Liver (tissue), 9 donors: ENCODE measurements around the gene PRR20E. TPM values are rescaled to one million over a fixed set of nuclear protein-coding genes. Genes with fewer than 3 reads are reported as not detected.
"Not testable (repeated sequence)": the region's sequence is repeated elsewhere in the genome, so short reads cannot be mapped to it uniquely, and the experiment has no call there.

Experiments
- DNase-seq: peaks from one replicate; pipeline ENCODE4 v3.0.0-alpha.2; 2017; ENCODE audit warnings: low spot score
- H3K27ac ChIP-seq, 2 donors: one replicate each; pipeline ENCODE4 v1.7.0; 2013; ENCODE audit warnings: inconsistent platforms in 2 of 2, low read length in 2 of 2, control low read depth in 1 of 2, low read depth in 1 of 2, mild to moderate bottlenecking in 1 of 2
- H3K27me3 ChIP-seq, 4 donors: one replicate each; pipeline versions ENCODE4 v1.6.1 to v1.7.0; 2013; ENCODE audit warnings: low read length in 3 of 4, inconsistent platforms in 1 of 4, mild to moderate bottlenecking in 1 of 4, moderate library complexity in 1 of 4; ENCODE audit not compliant: control insufficient read depth in 4 of 4, insufficient read depth in 4 of 4
- H3K36me3 ChIP-seq, 4 donors: one replicate each; pipeline versions ENCODE4 v1.6.1 to v1.7.0; 2013; ENCODE audit warnings: low read length in 3 of 4, mild to moderate bottlenecking in 3 of 4, low read depth in 1 of 4, moderate library complexity in 1 of 4; ENCODE audit not compliant: control insufficient read depth in 4 of 4, insufficient read depth in 3 of 4
- H3K4me1 ChIP-seq, 4 donors: one replicate each; pipeline versions ENCODE4 v1.6.1 to v1.7.0; 2013; ENCODE audit warnings: low read length in 3 of 4, mild to moderate bottlenecking in 3 of 4, moderate library complexity in 1 of 4; ENCODE audit not compliant: control insufficient read depth in 4 of 4, insufficient read depth in 4 of 4
- H3K4me3 ChIP-seq, 3 donors: one replicate each; pipeline versions ENCODE4 v1.6.1 to v1.7.0; 2013; ENCODE audit warnings: low read length in 3 of 3, control low read depth in 1 of 3, low read depth in 1 of 3, mild to moderate bottlenecking in 1 of 3
- H3K9ac ChIP-seq, 2 donors: one replicate each; pipeline ENCODE4 v1.7.0; 2013; ENCODE audit warnings: low read length in 2 of 2, mild to moderate bottlenecking in 2 of 2, moderate library complexity in 2 of 2, control low read depth in 1 of 2, low read depth in 1 of 2
- H3K9me3 ChIP-seq, 4 donors: one replicate each; pipeline versions ENCODE4 v1.6.1 to v1.7.0; 2013; ENCODE audit warnings: low read length in 3 of 4; ENCODE audit not compliant: control insufficient read depth in 4 of 4
- FOXA1 ChIP-seq: IDR thresholded peaks from 2 replicates; pipeline ENCODE4 v1.6.1; 2016; ENCODE audit warnings: antibody characterized with exemption
- FOXA2 ChIP-seq: IDR thresholded peaks from 2 replicates; pipeline ENCODE4 v1.6.1; 2016; ENCODE audit warnings: antibody characterized with exemption
- GABPA ChIP-seq, 2 donors: IDR thresholded peaks in 1 of 2; conservative IDR thresholded peaks in 1 of 2; 2 replicates each; pipeline ENCODE4 v1.6.1; 2016; ENCODE audit warnings: antibody characterized with exemption in 2 of 2, mild to moderate bottlenecking in 1 of 2, moderate library complexity in 1 of 2
- RXRA ChIP-seq, 2 donors: IDR thresholded peaks; 2 replicates each; pipeline ENCODE4 v1.6.1; 2017 to 2018; ENCODE audit warnings: antibody characterized with exemption in 2 of 2, mild to moderate bottlenecking in 1 of 2
- SP1 ChIP-seq: IDR thresholded peaks from 2 replicates; pipeline ENCODE4 v1.6.1; 2018; ENCODE audit warnings: antibody characterized with exemption, mild to moderate bottlenecking
- YY1 ChIP-seq: IDR thresholded peaks from 2 replicates; pipeline ENCODE4 v1.6.1; 2016; ENCODE audit warnings: antibody characterized with exemption, mild to moderate bottlenecking
- WGBS: extraction: QIAGEN DNeasy Blood & Tissue Kit; methylation state at CpG from one replicate; pipeline ENCODE4 v1.1.7; 2013; 5-methylcytosine and 5-hydroxymethylcytosine counted together
- polyA plus RNA-seq, 2 donors: library from polyadenylated mRNA; stranded (reverse) in 1 of 2; unstranded in 1 of 2; fragments of 200-250 nt in 1 of 2; fragments of >200 nt in 1 of 2; fragmentation: Nextera tagmentation in 1 of 2; extraction: Ambion mirVana in 1 of 2; gene quantifications; one replicate each; pipeline versions ENCODE4 v1.2.1 to v1.2.3, GENCODE V29; 2013 to 2015
- total RNA-seq, 2 donors: library from RNA; depleted of rRNA; stranded (reverse); fragments of >200 nt; gene quantifications; one replicate each; pipeline ENCODE4 v1.2.3, GENCODE V29; 2014
- TF ChIP-seq, protein P1 (sequence below): fragments of 150-350 bp; IDR thresholded peaks from 2 replicates; pipeline ENCODE4 v1.5.1; 2017; ENCODE audit warnings: improper control_type of control experiment, low read depth, low read length; ENCODE audit not compliant: missing input control
- TF ChIP-seq, protein P2 (sequence below): IDR thresholded peaks from 2 replicates; pipeline ENCODE4 v1.6.1; 2016; ENCODE audit warnings: antibody characterized with exemption, mild to moderate bottlenecking
- donor health status: healthy.
- donor health status: healthy.
- donor health status: healthy.
- donor health status: healthy.
- donor health status: healthy.

Gene PRR20E
- total and polyA plus RNA-seq, 4 donors, result not detected

DNA sequence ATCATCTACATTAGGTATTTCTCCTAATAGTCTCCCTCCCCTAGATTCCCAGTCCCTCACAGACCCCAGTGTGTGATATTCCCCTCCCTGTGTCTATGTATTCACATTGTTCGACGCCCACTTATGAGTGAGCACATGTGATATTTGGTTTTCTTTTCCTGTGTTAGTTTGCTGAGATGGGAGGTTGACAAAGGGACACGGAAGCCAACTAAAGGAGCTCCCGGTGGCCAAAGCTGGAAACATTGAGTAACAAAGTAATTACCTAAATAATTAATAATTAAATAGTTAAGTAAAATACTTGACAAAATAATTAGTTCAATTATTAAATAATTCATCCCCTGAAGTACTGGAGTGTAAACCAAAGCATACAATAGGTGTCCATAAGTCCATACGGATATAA, 28.0 kb upstream of the PRR20E start:
- no peaks in the 10 kb centered on the region for H3K9me3 ChIP-seq
- DNase-seq, result no peak
- WGBS, result 86% methylated on average over 5 of the region's 5 CpGs
- peaks cover 0 to 14% (median 3%) of the 10 kb centered on the region in 4 donors for H3K4me1 ChIP-seq
- H3K4me3 ChIP-seq, result no peak overlapping the region
- H3K27ac ChIP-seq, result no peak overlapping the region
- H3K27me3 ChIP-seq, result no peaks in the 10 kb centered on the region
- TF ChIP-seq, protein P1, sequence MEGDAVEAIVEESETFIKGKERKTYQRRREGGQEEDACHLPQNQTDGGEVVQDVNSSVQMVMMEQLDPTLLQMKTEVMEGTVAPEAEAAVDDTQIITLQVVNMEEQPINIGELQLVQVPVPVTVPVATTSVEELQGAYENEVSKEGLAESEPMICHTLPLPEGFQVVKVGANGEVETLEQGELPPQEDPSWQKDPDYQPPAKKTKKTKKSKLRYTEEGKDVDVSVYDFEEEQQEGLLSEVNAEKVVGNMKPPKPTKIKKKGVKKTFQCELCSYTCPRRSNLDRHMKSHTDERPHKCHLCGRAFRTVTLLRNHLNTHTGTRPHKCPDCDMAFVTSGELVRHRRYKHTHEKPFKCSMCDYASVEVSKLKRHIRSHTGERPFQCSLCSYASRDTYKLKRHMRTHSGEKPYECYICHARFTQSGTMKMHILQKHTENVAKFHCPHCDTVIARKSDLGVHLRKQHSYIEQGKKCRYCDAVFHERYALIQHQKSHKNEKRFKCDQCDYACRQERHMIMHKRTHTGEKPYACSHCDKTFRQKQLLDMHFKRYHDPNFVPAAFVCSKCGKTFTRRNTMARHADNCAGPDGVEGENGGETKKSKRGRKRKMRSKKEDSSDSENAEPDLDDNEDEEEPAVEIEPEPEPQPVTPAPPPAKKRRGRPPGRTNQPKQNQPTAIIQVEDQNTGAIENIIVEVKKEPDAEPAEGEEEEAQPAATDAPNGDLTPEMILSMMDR, result no peak
- TF ChIP-seq FOXA2 (no peak), SP1 (no peak), RXRA (IDR thresholded peaks at IDR 0.05) (no peak), YY1 (no peak), GABPA (IDR thresholded peaks at IDR 0.05 in 1 of 2, conservative IDR thresholded peaks at IDR 0.05 in 1 of 2) (no peak), FOXA1 (no peak)
- TF ChIP-seq, protein P2, sequence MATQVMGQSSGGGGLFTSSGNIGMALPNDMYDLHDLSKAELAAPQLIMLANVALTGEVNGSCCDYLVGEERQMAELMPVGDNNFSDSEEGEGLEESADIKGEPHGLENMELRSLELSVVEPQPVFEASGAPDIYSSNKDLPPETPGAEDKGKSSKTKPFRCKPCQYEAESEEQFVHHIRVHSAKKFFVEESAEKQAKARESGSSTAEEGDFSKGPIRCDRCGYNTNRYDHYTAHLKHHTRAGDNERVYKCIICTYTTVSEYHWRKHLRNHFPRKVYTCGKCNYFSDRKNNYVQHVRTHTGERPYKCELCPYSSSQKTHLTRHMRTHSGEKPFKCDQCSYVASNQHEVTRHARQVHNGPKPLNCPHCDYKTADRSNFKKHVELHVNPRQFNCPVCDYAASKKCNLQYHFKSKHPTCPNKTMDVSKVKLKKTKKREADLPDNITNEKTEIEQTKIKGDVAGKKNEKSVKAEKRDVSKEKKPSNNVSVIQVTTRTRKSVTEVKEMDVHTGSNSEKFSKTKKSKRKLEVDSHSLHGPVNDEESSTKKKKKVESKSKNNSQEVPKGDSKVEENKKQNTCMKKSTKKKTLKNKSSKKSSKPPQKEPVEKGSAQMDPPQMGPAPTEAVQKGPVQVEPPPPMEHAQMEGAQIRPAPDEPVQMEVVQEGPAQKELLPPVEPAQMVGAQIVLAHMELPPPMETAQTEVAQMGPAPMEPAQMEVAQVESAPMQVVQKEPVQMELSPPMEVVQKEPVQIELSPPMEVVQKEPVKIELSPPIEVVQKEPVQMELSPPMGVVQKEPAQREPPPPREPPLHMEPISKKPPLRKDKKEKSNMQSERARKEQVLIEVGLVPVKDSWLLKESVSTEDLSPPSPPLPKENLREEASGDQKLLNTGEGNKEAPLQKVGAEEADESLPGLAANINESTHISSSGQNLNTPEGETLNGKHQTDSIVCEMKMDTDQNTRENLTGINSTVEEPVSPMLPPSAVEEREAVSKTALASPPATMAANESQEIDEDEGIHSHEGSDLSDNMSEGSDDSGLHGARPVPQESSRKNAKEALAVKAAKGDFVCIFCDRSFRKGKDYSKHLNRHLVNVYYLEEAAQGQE, result no peak
- H3K9ac ChIP-seq, result no peak overlapping the region
- no peaks in the 10 kb centered on the region for H3K36me3 ChIP-seq

DNA sequence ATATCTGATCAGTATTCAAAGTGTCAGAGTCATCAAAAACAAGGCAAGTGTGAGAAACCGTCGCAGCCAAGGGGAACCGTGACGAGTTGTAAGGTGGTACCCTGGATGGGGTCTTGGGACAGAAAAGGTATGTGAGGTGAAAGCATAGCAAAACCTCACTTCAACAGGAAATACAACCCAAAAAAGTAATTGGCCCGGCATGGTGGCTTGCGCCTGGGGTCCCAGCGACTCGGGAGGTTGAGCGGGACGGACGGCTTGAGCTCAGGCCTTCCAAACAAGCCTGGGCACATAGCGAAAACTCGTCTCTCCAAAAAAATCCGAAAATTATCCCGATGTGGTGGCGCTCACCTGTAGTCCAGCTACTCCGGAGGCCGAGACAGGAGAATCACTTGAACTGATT, 27.2 kb upstream of the PRR20E start:
- not testable (repeated sequence) for H3K9ac ChIP-seq, H3K27me3 ChIP-seq, H3K9me3 ChIP-seq, H3K4me3 ChIP-seq, H3K36me3 ChIP-seq, H3K27ac ChIP-seq, DNase-seq
- 100% methylated on average over 7 of the region's 18 CpGs for WGBS
- peaks cover 0 to 13% (median 3%) of the 10 kb centered on the region in 4 donors for H3K4me1 ChIP-seq

DNA sequence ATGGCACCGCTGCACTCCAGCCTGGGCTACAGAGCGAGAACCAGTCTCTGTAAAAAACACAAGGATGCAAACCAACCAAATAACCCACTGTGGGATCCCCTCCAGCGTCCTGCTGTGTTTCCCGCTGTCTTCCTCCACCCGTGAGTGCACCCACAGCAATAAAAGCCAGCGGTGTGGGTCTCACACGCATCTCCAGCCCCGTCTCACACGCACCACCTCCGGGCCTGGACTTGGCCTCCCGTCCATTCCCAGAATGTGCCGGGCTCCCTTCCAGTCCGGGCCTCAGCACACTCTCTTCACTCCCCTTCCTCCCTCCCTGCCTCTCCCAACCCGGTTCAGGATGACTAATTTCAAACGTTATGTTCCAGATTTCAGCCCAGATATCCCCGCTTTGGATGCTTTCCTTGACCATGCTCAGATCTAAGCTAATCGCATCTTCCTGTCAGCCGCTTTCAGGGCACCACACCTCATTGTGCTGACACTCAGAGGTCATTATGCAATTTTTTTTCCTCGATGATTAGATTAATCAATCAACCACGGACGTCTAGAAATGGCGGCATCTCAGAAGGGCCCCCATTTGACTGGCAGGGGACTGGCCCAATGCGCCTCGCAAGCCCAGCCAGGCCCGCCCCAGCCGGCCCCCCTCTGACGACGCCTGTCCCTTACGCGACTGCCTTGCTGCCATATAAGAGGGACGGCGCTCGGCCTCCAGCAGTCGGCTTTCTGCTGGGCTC, 26.6 kb upstream of the PRR20E start, which contains the start of gene PRR20A:
TSS of gene PRR20A (plus strand) at position 684 of the 734 bp plus-strand sequence. CDS start 387 bp downstream, outside the sequence.
- not testable (repeated sequence) for H3K9me3 ChIP-seq, DNase-seq, H3K4me1 ChIP-seq, H3K36me3 ChIP-seq, H3K4me3 ChIP-seq, H3K27me3 ChIP-seq, H3K27ac ChIP-seq, H3K9ac ChIP-seq
- WGBS, result 97% methylated on average over 10 of the region's 34 CpGs

DNA sequence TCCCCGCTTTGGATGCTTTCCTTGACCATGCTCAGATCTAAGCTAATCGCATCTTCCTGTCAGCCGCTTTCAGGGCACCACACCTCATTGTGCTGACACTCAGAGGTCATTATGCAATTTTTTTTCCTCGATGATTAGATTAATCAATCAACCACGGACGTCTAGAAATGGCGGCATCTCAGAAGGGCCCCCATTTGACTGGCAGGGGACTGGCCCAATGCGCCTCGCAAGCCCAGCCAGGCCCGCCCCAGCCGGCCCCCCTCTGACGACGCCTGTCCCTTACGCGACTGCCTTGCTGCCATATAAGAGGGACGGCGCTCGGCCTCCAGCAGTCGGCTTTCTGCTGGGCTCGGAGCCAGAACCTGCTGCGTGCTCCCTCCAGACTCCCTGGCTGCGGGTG, 19.8 kb upstream of the PRR20E start, which contains the start of gene PRR20B:
TSS of gene PRR20B (plus strand) at position 301 of the 400 bp plus-strand sequence. CDS start 387 bp downstream, outside the sequence.
- H3K4me3 ChIP-seq, H3K36me3 ChIP-seq, H3K9ac ChIP-seq, H3K9me3 ChIP-seq, H3K27me3 ChIP-seq, DNase-seq, H3K4me1 ChIP-seq, H3K27ac ChIP-seq: not testable (repeated sequence)
- no CpG with 5 or more reads among the region's 22 CpGs for WGBS

DNA sequence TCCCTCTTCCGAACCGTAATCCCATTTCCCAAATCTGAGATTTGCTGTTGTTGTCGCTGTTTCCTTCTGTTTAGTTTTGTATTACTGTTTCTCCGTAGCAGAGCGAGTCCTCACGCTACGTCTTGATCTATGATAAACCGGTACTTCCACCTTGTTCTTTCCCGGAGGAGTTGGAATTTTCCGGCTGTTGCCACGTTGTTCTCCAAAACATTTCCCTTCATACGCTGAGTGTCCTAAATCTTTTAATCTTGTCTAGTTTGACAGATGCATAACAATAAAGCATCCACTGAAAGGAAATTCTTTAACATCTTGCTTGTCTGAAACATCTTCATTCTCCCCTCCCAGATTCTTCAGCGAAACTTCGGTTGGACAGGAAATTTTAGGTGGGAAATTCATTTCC, 18.9 kb upstream of the PRR20E start:
- H3K9ac ChIP-seq, H3K27me3 ChIP-seq, H3K36me3 ChIP-seq, H3K27ac ChIP-seq, DNase-seq, H3K4me1 ChIP-seq, H3K4me3 ChIP-seq, H3K9me3 ChIP-seq: not testable (repeated sequence)
- 96% methylated on average over 6 of the region's 14 CpGs for WGBS

DNA sequence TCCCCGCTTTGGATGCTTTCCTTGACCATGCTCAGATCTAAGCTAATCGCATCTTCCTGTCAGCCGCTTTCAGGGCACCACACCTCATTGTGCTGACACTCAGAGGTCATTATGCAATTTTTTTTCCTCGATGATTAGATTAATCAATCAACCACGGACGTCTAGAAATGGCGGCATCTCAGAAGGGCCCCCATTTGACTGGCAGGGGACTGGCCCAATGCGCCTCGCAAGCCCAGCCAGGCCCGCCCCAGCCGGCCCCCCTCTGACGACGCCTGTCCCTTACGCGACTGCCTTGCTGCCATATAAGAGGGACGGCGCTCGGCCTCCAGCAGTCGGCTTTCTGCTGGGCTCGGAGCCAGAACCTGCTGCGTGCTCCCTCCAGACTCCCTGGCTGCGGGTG, 13.2 kb upstream of the PRR20E start, which contains the start of gene PRR20C:
TSS of gene PRR20C (plus strand) at position 301 of the 400 bp plus-strand sequence. CDS start 387 bp downstream, outside the sequence.
- not testable (repeated sequence) for H3K27ac ChIP-seq, H3K4me1 ChIP-seq, H3K4me3 ChIP-seq, H3K27me3 ChIP-seq, H3K36me3 ChIP-seq, H3K9me3 ChIP-seq, H3K9ac ChIP-seq, DNase-seq
- no CpG with 5 or more reads among the region's 22 CpGs for WGBS
